ENCODE data around the gene WDR59. TPM values are rescaled to one million over a fixed set of nuclear protein-coding genes. Genes with fewer than 3 reads are reported as not detected.
"Not testable (repeated sequence)": the region's sequence is repeated elsewhere in the genome, so short reads cannot be mapped to it uniquely, and the experiment has no call there.

The WDR59 gene
- polyA plus RNA-seq, 3 donors: 79.0 to 120 (median 107) TPM

GRCh38 chr16:74922150-74923138, 62.5 kb downstream of the WDR59 start:
- no peak for DNase-seq

- no peak for DNase-seq
Observed at GRCh38 chr16:74921051-74921450, 63.9 kb downstream of the WDR59 start.

GRCh38 chr16:74909665-74910064, 75.3 kb downstream of the WDR59 start:
- DNase-seq: no peak

- DNase-seq: not testable (repeated sequence)
Observed at GRCh38 chr16:74908759-74909158, 76.2 kb downstream of the WDR59 start.

- no peak for DNase-seq
Observed at GRCh38 chr16:74903901-74904678, 80.8 kb downstream of the WDR59 start.

GRCh38 chr16:74903120-74903519, 81.8 kb downstream of the WDR59 start:
- DNase-seq: no peak

GRCh38 chr16:74902161-74902560, 82.8 kb downstream of the WDR59 start:
- no peak for DNase-seq

- no peak for DNase-seq
Observed at GRCh38 chr16:74901606-74902005, 83.3 kb downstream of the WDR59 start.

- no peak for DNase-seq
Observed at GRCh38 chr16:74899816-74900215, 85.1 kb downstream of the WDR59 start.

- no peak for DNase-seq
Observed at GRCh38 chr16:74898659-74899058, 86.3 kb downstream of the WDR59 start.

GRCh38 chr16:74896389-74897370, 88.2 kb downstream of the WDR59 start:
- no peak for DNase-seq

- DNase-seq: no peak
Observed at GRCh38 chr16:74893541-74893940, 91.4 kb downstream of the WDR59 start.

GRCh38 chr16:74892574-74893461, 92.1 kb downstream of the WDR59 start:
- DNase-seq: no peak

- no peak for DNase-seq
Observed at GRCh38 chr16:74888888-74889287, 96.0 kb downstream of the WDR59 start.

GRCh38 chr16:74888232-74888862, 96.6 kb downstream of the WDR59 start:
- DNase-seq: no peak

- no peak for DNase-seq
Observed at GRCh38 chr16:74887084-74887483, 97.8 kb downstream of the WDR59 start.

- no peak for DNase-seq
Observed at GRCh38 chr16:74877706-74878105, 107.2 kb downstream of the WDR59 start.

GRCh38 chr16:74874912-74875546, 109.9 kb downstream of the WDR59 start:
- DNase-seq: no peak

GRCh38 chr16:74874123-74874522, 110.8 kb downstream of the WDR59 start:
- no peak for DNase-seq
